NT2/D1 (cell line): ENCODE measurements around the gene IFI35.
A peak's percentile ranks its signal among the peaks of the same experiment; 100 is the strongest.

Experiments used
- DNase-seq: peaks from one replicate; pipeline ENCODE4 v3.0.0-alpha.2; 2011; ENCODE audit warnings: low read depth, low spot score
- H3K27me3 ChIP-seq: 2 replicates; pipeline ENCODE4 v1.6.0; 2011; ENCODE audit warnings: mild to moderate bottlenecking; ENCODE audit not compliant: insufficient read length, insufficient read depth
- H3K36me3 ChIP-seq: 2 replicates; pipeline ENCODE4 v1.6.1; 2011; ENCODE audit warnings: mild to moderate bottlenecking, low read length, mixed read lengths; ENCODE audit not compliant: insufficient read depth, insufficient read length
- H3K4me1 ChIP-seq: 2 replicates; pipeline ENCODE4 v1.5.1; 2011; ENCODE audit not compliant: insufficient read depth, insufficient read length
- H3K4me3 ChIP-seq: 2 replicates; pipeline ENCODE4 v1.5.1; 2011; ENCODE audit warnings: low read depth; ENCODE audit not compliant: insufficient read length
- H3K9ac ChIP-seq: 2 replicates; pipeline ENCODE4 v1.6.0; 2011; ENCODE audit warnings: low read depth; ENCODE audit not compliant: insufficient read length
- H3K9me3 ChIP-seq: 2 replicates; pipeline ENCODE4 v1.5.1; 2011; ENCODE audit warnings: mild to moderate bottlenecking, low read length; ENCODE audit not compliant: insufficient read depth
- SUZ12 ChIP-seq: IDR thresholded peaks from 2 replicates; pipeline ENCODE4 v1.6.1; 2011; ENCODE audit not compliant: insufficient read length, insufficient read depth; ENCODE audit errors: extremely low read depth
- YY1 ChIP-seq: IDR thresholded peaks from 2 replicates; pipeline ENCODE4 v1.6.1; 2011; ENCODE audit not compliant: insufficient read length, insufficient read depth
- ZNF274 ChIP-seq: IDR thresholded peaks from 2 replicates; pipeline ENCODE4 v1.6.1; 2011; ENCODE audit warnings: mild to moderate bottlenecking, low read depth, low read length

IFI35 gene

DNA sequence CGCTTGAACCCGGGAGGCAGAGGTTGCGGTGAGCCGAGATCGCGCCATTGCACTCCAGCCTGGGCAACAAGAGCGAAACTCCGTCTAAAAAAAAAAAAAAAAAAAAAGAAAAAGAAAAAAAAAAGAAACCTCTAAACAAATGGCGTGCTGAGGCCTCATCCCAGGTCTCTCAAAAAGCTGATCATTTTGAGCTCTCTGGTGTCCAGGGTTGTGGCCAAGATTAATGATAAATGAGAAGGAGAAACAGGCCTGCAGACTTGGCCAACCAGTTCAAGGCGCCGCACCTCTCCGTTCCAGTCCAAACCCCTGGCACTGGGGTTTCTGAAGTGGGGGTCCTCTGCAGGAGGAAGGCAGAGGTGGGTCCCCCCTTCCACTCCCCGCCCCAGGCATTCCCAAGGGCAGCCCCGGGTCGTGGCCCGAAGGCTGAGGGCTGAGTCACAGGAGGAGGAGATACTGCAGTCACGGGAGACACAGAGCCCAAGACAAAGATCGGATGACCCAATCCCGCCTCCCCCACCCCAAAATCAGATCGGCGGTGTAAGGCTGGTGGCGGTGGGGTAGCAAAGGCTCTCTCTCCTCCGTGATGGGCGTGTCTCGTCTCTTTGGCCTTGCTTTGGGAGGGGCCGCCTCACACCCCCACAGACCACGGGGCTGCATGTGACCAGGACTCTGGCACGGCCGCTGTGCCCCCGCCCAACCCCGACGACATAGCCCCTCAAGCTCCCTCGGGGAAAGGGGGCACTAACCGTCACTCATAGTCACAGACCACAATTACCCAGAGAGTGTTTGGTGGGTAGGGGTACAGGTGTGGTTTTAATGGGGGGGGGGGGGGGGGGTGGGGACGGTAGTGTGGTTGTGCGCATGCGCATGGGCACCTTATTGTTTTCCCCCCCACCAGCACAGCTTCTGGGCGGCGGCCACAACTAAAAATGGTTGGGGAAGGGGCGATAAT lies 14.5 kb downstream of the IFI35 start:
- no peaks in the 10 kb centered on the region for H3K9me3 ChIP-seq
- DNase-seq: no peak
- H3K4me3 ChIP-seq: peak overlapping the region; percentile 99
- no peaks in the 10 kb centered on the region for H3K27me3 ChIP-seq
- H3K9ac ChIP-seq: peak overlapping the region; percentile 97
- TF ChIP-seq YY1: no peak
- TF ChIP-seq ZNF274: no peak
- no peak for TF ChIP-seq SUZ12
- peaks cover 31% of the 10 kb centered on the region for H3K36me3 ChIP-seq
- peaks cover 17% of the 10 kb centered on the region for H3K4me1 ChIP-seq

DNA sequence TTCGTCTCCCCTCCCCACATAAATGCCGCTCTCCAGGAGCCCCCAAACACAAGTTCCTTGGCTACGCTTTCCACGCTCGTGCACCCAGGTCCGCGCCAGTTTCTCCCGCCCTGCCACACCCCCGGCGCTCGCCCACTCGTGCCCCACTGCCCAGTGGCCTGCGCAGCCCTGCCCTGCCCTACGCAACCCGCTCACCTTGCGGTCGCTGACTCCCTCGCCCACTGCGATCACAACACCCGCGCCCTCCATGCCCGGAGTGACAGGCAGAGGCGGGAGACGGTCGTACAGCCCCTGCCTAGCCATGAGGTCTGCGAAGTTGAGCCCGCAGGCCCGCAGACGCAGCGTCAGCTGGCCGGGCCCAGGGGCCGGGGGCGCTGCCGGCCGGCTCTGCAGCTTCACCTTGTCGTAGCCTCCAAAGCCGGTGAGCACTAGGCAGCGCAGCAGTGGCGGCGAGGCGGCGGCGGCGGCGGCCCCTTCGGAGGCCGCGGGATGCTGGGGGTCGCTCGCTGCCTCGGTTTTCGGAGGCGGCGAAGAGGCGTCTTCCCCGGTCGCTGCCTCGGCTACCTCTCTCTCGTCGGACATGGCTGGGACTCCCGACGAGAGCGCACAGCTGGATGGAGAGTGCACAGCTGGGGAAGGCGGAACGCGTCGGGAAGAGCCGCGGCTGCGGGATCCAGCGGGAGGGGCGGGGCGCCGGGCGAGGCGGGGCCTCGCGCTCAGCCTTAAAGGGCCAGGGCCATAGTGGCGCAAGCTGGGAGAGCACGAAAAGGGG lies 15.3 kb downstream of the IFI35 start, which contains the start of gene VAT1:
TSS of gene VAT1 (minus strand) at position 645 of the 772 bp plus-strand sequence. CDS start at position 582, 63 bp downstream.
- H3K9ac ChIP-seq: peak within 1 kb of the TSS; percentile 97
- TF ChIP-seq ZNF274: no peak
- TF ChIP-seq SUZ12: no peak
- TF ChIP-seq YY1: no peak
- H3K27me3 ChIP-seq: no peaks in the 10 kb centered on the region
- peaks cover 17% of the 10 kb centered on the region for H3K4me1 ChIP-seq
- no peaks in the 10 kb centered on the region for H3K9me3 ChIP-seq
- peak; percentile 68 for DNase-seq
- peak within 1 kb of the TSS; percentile 99 for H3K4me3 ChIP-seq
- H3K36me3 ChIP-seq: peaks cover 22% of the 10 kb centered on the region

DNA sequence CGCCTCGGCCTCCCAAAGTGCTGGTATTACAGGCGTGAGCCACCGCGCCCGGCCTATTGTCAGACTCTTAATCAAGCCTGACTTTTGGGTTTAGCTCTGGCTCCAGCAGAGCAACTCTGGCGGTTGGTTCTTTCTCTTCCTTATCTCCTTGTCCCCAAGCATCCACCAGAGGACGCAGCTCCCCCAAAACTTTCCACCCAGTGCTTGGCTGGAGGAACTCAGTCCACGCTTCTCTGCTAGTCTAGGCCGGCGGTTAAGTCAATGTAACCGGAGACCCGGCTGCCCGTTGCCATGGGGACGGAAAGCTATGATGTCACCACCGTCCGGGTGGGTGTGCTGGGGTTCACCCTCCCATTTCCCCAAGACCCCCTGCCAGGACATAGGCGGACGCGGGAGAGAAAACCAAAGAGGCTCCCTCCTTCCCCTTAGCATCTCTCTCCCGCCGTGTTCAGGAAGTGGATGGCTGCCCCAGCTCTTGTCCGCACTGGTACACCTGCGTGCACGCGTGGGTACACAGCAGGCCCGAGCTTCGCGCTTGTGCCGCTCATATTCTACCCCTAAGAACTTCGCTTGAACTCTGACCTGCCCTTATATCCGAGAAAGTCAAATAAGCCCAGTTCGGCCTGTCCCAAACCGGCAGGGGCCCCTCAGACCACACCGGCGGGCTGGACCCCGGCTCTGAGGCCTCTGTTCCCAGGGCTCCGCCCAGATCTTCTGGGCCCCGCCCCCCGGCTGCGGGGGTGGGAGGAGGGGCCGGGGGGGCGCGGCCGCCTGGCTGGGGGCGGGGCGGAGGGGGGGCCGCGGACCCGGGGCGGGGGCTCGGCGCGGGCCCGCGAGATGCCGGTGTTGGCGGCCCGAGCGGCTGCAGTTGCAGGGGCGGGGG lies 18.1 kb downstream of the IFI35 start, which contains the start of gene RND2:
TSS of gene RND2 (plus strand) at position 825 of the 883 bp plus-strand sequence. CDS start 117 bp downstream, outside the sequence.
- H3K4me3 ChIP-seq: peak within 1 kb of the TSS; percentile 80
- H3K36me3 ChIP-seq: peaks cover 17% of the 10 kb centered on the region
- peaks cover 16% of the 10 kb centered on the region for H3K4me1 ChIP-seq

DNA sequence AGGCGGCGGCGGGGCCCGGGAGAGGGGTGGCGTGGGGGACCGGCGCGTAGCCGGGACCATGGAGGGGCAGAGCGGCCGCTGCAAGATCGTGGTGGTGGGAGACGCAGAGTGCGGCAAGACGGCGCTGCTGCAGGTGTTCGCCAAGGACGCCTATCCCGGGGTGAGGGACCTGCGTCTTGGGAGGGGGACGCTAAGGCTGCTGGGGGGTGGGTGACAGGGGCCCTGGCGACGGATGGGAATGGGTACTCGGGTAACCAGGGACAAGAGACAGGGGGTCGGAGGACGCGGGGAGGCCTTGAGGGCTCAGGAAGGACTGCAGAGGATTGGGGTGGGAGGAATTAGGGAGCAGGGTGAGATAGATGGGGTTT lies 18.7 kb downstream of the IFI35 start:
- Histone ChIP-seq H3K9me3 (no peaks in the 10 kb centered on the region), H3K36me3 (peaks cover 14% of the 10 kb centered on the region), H3K27me3 (no peaks in the 10 kb centered on the region), H3K4me1 (peaks cover 16% of the 10 kb centered on the region), H3K4me3 (peak overlapping the region; percentile 76), H3K9ac (peak overlapping the region; percentile 90)
- DNase-seq: no peak
- TF ChIP-seq ZNF274 (no peak), SUZ12 (no peak)

More for the DNA sequence above, 18.1 kb downstream of the IFI35 start, which contains the start of gene RND2:
- H3K9me3 ChIP-seq: no peaks in the 10 kb centered on the region
- TF ChIP-seq ZNF274 (no peak), SUZ12 (no peak), YY1 (no peak)
- DNase-seq: peak; percentile 90
- H3K27me3 ChIP-seq: no peaks in the 10 kb centered on the region
- H3K9ac ChIP-seq: peak within 1 kb of the TSS; percentile 90

DNA sequence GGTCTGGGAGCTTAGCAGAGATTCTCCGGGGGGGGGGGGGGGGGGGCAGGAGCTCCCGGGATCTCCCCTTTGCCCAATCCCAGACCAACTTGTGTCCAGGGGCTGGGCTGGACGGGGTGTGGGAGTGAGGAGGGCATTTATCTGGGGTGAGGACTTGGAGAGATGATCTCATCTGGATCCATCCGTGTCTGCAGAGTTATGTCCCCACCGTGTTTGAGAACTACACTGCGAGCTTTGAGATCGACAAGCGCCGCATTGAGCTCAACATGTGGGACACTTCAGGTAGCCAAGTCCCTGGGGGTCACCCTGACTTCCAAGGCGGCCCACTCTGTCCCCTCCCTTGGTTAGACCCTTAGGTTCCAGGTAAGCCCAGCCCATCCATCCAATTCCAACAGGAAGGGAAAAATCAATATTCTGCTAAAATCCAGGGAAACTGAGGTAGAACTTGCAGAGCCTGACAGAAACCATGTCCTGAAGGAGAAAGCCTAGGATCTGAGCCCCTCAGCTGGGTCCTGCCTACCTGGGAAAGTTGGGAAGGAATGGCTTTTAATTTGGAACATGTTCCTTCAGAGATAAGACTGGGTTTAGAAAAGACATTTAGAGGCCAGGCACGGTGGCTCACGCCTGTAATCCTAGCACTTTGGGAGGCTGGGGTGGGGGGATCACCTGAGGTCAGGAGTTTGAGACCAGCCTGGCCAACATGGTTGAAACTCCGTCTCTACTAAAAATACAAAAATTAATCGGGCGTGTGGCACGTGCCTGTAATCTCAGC lies 19.4 kb downstream of the IFI35 start:
- DNase-seq: no peak
- H3K9ac ChIP-seq: peak overlapping the region; percentile 90
- H3K36me3 ChIP-seq: peaks cover 17% of the 10 kb centered on the region
- peaks cover 19% of the 10 kb centered on the region for H3K4me1 ChIP-seq
- TF ChIP-seq SUZ12: no peak
- no peak for TF ChIP-seq YY1
- TF ChIP-seq ZNF274: no peak
- no peaks in the 10 kb centered on the region for H3K27me3 ChIP-seq
- peak overlapping the region; percentile 76 for H3K4me3 ChIP-seq
- no peaks in the 10 kb centered on the region for H3K9me3 ChIP-seq

DNA sequence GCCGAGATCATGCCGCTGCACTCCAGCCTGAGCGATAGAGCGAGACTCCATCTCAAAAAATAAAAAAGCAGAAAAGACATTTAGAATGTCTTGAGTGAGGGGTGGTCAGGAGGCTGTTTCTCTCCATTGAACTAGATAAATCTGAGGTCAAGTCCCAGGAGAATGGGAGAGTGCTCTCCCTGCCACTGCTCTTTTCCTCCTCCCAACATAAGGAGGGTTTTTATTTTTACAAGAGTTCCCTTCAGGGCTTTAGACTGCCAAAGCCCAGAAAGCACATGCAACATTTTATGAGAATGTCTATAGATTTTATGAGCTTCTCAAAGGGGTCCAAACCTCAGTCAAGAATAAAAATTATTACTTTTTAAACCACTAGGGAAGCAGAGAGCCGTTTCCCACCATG lies 20.0 kb downstream of the IFI35 start:
- Histone ChIP-seq H3K9me3 (no peaks in the 10 kb centered on the region), H3K4me1 (peaks cover 23% of the 10 kb centered on the region), H3K36me3 (peaks cover 17% of the 10 kb centered on the region), H3K9ac (peak overlapping the region; percentile 56), H3K27me3 (no peaks in the 10 kb centered on the region), H3K4me3 (no peak overlapping the region)
- TF ChIP-seq ZNF274: no peak
- no peak for TF ChIP-seq YY1
- no peak for TF ChIP-seq SUZ12
- DNase-seq: no peak
